Adipocyte (in vitro differentiated cells): Measurements from ENCODE around the gene DYRK1A.
"Not testable (repeated sequence)": the region's sequence is repeated elsewhere in the genome, so short reads cannot be mapped to it uniquely, and the experiment has no call there.

Experiments used
- DNase-seq: peaks from one replicate; pipeline ENCODE4 v3.0.0-alpha.2; 2015; ENCODE audit warnings: low read depth
- H3K27me3 ChIP-seq: replicated peaks from 2 replicates; pipeline ENCODE4 v1.7.0; 2013; ENCODE audit warnings: mild to moderate bottlenecking, low read length, moderate library complexity; ENCODE audit not compliant: control insufficient read depth, insufficient read depth
- H3K36me3 ChIP-seq: 2 replicates; pipeline ENCODE4 v1.7.0; 2013; ENCODE audit warnings: low read length, mild to moderate bottlenecking, moderate library complexity; ENCODE audit not compliant: control insufficient read depth, insufficient read depth, severe bottlenecking
- H3K4me1 ChIP-seq: 2 replicates; pipeline ENCODE4 v1.7.0; 2013; ENCODE audit warnings: mild to moderate bottlenecking, low read length, moderate library complexity; ENCODE audit not compliant: control insufficient read depth, insufficient read depth
- H3K4me3 ChIP-seq: 2 replicates; pipeline ENCODE4 v1.7.0; 2013; ENCODE audit warnings: mild to moderate bottlenecking, low read length, moderate library complexity
- H3K9ac ChIP-seq: 2 replicates; pipeline ENCODE4 v1.7.0; 2013; ENCODE audit warnings: mild to moderate bottlenecking, low read length, moderate library complexity
- H3K9me3 ChIP-seq: 2 replicates; pipeline ENCODE4 v1.7.0; 2013; ENCODE audit warnings: mild to moderate bottlenecking, low read length, moderate library complexity; ENCODE audit not compliant: control insufficient read depth

The DYRK1A gene

GRCh38 chr21:37534431-37534830, 167.9 kb downstream of the DYRK1A start:
- H3K36me3 ChIP-seq = no peaks in the 10 kb centered on the region
- H3K4me1 ChIP-seq = peaks cover 15% of the 10 kb centered on the region
- DNase-seq = no peak
- H3K4me3 ChIP-seq = no peak overlapping the region
- peaks cover 24% of the 10 kb centered on the region for H3K9me3 ChIP-seq
- no peak overlapping the region for H3K9ac ChIP-seq
- peaks cover 34% of the 10 kb centered on the region for H3K27me3 ChIP-seq

- H3K27me3 ChIP-seq = peaks cover 34% of the 10 kb centered on the region
- H3K9me3 ChIP-seq = peaks cover 24% of the 10 kb centered on the region
- no peak for DNase-seq
- no peak overlapping the region for H3K4me3 ChIP-seq
- H3K9ac ChIP-seq = no peak overlapping the region
- H3K36me3 ChIP-seq = no peaks in the 10 kb centered on the region
- H3K4me1 ChIP-seq = peaks cover 15% of the 10 kb centered on the region
These were observed 168.6 kb downstream of the DYRK1A start for GRCh38 chr21:37535130-37535529.

- DNase-seq = no peak
- Histone ChIP-seq H3K36me3 (no peaks in the 10 kb centered on the region), H3K27me3 (peaks cover 30% of the 10 kb centered on the region), H3K4me3 (no peak overlapping the region), H3K9ac (no peak overlapping the region), H3K4me1 (peaks cover 13% of the 10 kb centered on the region), H3K9me3 (peaks cover 24% of the 10 kb centered on the region)
These were observed 169.1 kb downstream of the DYRK1A start for GRCh38 chr21:37535672-37536071.

- H3K9ac ChIP-seq = no peak overlapping the region
- no peaks in the 10 kb centered on the region for H3K36me3 ChIP-seq
- peaks cover 24% of the 10 kb centered on the region for H3K9me3 ChIP-seq
- H3K27me3 ChIP-seq = peaks cover 25% of the 10 kb centered on the region
- DNase-seq = no peak
- H3K4me1 ChIP-seq = peaks cover 2% of the 10 kb centered on the region
- no peak overlapping the region for H3K4me3 ChIP-seq
These were observed 170.2 kb downstream of the DYRK1A start for GRCh38 chr21:37536616-37537278.

GRCh38 chr21:37537391-37537996, 170.9 kb downstream of the DYRK1A start:
- Histone ChIP-seq H3K9ac (no peak overlapping the region), H3K27me3 (peaks cover 25% of the 10 kb centered on the region), H3K4me1 (no peaks in the 10 kb centered on the region), H3K36me3 (no peaks in the 10 kb centered on the region), H3K4me3 (no peak overlapping the region), H3K9me3 (peaks cover 29% of the 10 kb centered on the region)
- no peak for DNase-seq

DNA sequence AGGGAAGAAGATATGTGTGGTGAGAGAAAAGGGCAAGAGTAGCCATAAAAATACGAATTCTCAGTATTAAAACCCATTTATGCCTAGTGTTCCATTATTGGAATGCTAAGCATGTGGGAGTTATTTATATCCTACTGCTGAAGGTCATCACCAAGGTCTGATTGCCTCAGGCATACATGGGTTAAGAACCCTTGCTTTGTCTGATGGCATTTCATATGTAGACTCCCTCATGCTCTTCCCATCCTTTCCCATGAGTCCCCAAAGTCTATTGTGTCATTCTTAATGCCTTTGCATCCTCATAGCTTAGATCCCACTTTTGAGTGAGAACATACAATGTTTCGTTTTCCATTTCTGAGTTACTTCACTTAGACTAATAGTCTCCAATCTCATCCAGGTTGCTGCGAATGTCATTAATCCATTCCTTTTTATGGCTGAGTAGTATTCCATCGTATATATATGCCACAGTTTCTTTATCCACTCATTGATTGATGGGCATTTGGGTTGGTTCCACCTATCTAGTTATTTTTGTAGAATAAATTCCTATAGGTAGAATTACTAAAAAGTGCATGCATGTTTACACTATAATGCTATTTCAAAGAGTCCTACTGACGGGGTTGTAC, 172.5 kb downstream of the DYRK1A start:
- no peaks in the 10 kb centered on the region for H3K4me1 ChIP-seq
- no peaks in the 10 kb centered on the region for H3K36me3 ChIP-seq
- H3K9ac ChIP-seq = no peak overlapping the region
- H3K27me3 ChIP-seq = peaks cover 18% of the 10 kb centered on the region
- no peak overlapping the region for H3K4me3 ChIP-seq
- H3K9me3 ChIP-seq = peaks cover 36% of the 10 kb centered on the region
- DNase-seq = no peak

DNA sequence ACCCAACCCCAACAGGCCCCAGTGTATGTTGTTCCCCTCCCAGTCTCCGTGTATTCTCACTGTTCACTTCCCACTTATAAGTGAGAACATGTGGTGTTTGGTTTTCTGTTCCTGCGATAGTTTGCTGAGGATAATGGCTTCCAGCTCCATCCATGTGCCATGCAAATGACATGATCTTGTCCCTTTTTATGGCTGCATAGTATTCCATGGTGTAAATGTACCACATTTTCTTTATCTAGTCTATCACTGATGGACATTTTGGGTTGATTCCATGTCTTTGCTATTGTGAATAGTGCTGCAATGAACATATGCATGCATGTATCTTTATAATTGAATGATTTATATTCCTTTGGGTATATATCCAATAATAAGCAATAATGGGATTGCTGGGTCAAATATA, 174.6 kb downstream of the DYRK1A start:
- not testable (repeated sequence) for H3K9ac ChIP-seq, H3K36me3 ChIP-seq, H3K27me3 ChIP-seq, H3K4me1 ChIP-seq, DNase-seq, H3K4me3 ChIP-seq
- peaks cover 22% of the 10 kb centered on the region for H3K9me3 ChIP-seq

DNA sequence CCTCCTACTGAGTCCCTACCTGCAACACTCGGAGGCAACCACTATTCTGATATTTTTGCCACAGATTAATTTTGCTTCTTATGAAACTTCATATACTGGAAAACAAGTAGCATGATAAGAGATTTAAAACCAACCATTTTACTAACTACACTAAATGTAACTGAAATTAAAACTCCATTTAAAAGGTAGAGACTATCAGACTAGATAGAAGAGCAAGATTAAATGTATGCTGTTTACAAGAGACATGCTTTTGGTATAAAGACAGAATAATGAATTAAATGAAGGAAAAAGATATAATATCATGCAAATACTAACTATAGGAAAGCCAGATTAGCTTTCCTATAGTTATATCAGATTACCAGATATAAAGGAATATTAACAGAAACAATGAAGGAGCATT, 175.9 kb downstream of the DYRK1A start:
- H3K4me1 ChIP-seq = peaks cover 11% of the 10 kb centered on the region
- DNase-seq = no peak
- no peak overlapping the region for H3K4me3 ChIP-seq
- H3K36me3 ChIP-seq = no peaks in the 10 kb centered on the region
- no peak overlapping the region for H3K9ac ChIP-seq
- H3K27me3 ChIP-seq = peaks cover 11% of the 10 kb centered on the region
- H3K9me3 ChIP-seq = peaks cover 12% of the 10 kb centered on the region

DNA sequence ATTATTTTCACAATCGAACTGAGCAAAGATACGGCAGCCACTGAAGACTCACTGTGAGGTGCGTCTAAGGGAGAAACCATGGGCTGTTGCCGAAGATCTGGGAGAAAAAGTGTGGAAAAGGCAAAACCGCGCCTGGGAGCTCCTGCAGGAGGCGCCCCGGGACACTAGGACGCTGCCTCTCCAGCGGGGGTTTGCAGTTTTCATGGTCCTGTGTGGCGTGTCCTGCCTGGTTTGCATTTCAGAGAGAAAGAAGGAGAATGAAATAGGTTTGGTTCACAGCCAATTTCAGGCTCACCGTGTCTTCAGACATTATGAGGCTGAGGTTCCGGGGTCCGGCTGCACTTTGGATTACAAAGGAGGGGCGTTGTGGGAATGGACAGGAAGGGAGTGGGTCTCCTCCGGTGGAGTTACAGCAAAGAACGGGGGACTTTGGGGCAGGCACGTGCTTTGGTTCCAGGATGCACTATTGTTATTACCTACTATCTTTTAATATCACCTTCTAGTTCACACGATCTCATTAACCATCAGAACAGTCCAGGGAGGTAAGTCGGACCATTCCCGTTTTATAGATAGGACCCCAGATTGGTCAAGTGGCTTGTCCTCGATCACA, 179.8 kb downstream of the DYRK1A start:
- H3K9me3 ChIP-seq = peaks cover 12% of the 10 kb centered on the region
- H3K27me3 ChIP-seq = peaks cover 14% of the 10 kb centered on the region
- DNase-seq = no peak
- no peaks in the 10 kb centered on the region for H3K36me3 ChIP-seq
- H3K9ac ChIP-seq = no peak overlapping the region
- H3K4me1 ChIP-seq = peaks cover 29% of the 10 kb centered on the region
- no peak overlapping the region for H3K4me3 ChIP-seq

DNA sequence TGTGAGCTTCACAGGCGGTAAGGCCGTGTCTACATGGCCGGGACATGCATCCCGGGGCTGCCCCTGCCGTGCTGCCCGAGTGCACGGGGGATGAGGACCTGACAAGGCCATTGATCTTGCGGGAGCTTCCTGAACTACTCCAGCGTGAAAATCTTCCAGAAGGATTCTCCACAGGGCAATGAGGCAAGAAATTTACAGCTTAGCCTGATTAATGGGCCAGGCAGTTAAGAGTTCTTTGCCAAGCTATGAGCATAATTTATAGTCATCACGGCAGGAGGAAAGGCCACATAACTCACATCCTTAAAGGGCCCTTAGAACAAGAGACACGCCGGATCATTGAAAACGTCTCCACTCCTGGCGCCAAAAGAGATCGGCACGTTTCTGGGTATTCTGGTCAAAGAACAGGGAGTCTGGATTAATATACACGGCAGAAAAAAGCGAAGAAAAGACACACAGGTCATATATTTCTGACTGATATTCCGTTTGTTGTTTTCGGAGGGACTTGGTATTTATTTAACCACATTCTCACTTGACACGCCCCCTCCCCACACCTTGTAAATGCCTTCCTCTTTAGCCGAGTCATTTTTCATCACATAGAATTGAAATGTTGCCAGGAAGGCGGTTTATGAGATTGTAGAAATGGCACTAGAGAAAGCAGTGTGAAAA, 180.5 kb downstream of the DYRK1A start:
- no peak for DNase-seq
- Histone ChIP-seq H3K9ac (no peak overlapping the region), H3K9me3 (peaks cover 11% of the 10 kb centered on the region), H3K27me3 (peaks cover 14% of the 10 kb centered on the region), H3K4me1 (peaks cover 36% of the 10 kb centered on the region), H3K36me3 (no peaks in the 10 kb centered on the region), H3K4me3 (no peak overlapping the region)

DNA sequence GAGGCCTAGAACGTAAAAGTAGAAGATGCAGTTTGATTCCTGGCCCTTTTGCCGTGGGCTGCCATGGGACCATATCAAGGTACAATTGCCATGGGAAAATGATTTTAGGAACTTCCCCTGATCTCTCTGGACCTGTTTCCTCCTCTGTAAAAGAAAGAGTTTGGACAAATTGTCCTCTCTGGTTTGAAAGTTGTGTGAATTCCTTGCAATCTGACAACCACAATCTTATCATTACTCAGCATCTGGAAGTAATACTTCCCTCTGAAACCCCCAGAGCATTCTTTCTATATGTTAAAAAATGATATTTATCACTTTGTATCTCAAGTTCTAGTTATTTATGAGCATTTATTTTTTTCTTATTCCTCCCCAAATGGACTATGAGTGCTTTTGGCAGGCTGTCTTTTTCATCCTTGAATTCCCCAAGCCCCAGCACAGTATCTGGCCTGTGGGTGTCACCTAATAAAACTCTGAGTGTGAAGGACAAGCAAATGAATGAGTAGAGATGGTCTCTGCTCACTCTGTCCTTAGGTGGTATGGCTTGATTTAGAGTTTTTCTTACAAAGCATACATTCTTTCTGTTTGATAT, 181.1 kb downstream of the DYRK1A start:
- no peak overlapping the region for H3K9ac ChIP-seq
- no peak overlapping the region for H3K4me3 ChIP-seq
- DNase-seq = no peak
- peaks cover 5% of the 10 kb centered on the region for H3K9me3 ChIP-seq
- H3K4me1 ChIP-seq = peaks cover 37% of the 10 kb centered on the region
- H3K36me3 ChIP-seq = no peaks in the 10 kb centered on the region
- H3K27me3 ChIP-seq = peaks cover 20% of the 10 kb centered on the region
